Hepatocyte (in vitro differentiated cells): ENCODE data around the gene ARMC2. TPM values are rescaled to one million over a fixed set of nuclear protein-coding genes. Genes with fewer than 3 reads are reported as not detected.

Experiments
- DNase-seq: peaks from one replicate; pipeline ENCODE4 v3.0.0-alpha.2; 2016; ENCODE audit warnings: low spot score
- H2AFZ ChIP-seq: fragments of 200-600 bp; sonication (generic); 2 replicates; pipeline ENCODE4 v1.6.0; 2016; ENCODE audit warnings: antibody characterized with exemption, mild to moderate bottlenecking
- H3K27ac ChIP-seq: fragments of 200-600 bp; sonication (generic); 2 replicates; pipeline ENCODE4 v1.5.1; 2016; ENCODE audit warnings: mild to moderate bottlenecking
- H3K27me3 ChIP-seq: fragments of 200-600 bp; sonication (generic); 2 replicates; pipeline ENCODE4 v1.6.1; 2016
- H3K36me3 ChIP-seq: fragments of 200-600 bp; sonication (generic); replicated peaks from 2 replicates; pipeline ENCODE4 v1.5.1; 2016; ENCODE audit warnings: low read depth; ENCODE audit not compliant: insufficient read depth
- H3K4me1 ChIP-seq: fragments of 200-600 bp; sonication (generic); 2 replicates; pipeline ENCODE4 v1.5.1; 2016; ENCODE audit warnings: mild to moderate bottlenecking, moderate library complexity; ENCODE audit not compliant: insufficient read depth
- H3K4me2 ChIP-seq: fragments of 200-600 bp; sonication (generic); 2 replicates; pipeline ENCODE4 v1.6.0; 2016
- H3K4me3 ChIP-seq: fragments of 200-600 bp; sonication (generic); 2 replicates; pipeline ENCODE4 v1.5.1; 2016; ENCODE audit warnings: mild to moderate bottlenecking
- H3K79me2 ChIP-seq: fragments of 200-600 bp; sonication (generic); 2 replicates; pipeline ENCODE4 v1.6.0; 2017; ENCODE audit warnings: mild to moderate bottlenecking
- H3K9me2 ChIP-seq: fragments of 200-600 bp; sonication (generic); replicated peaks from 2 replicates; pipeline ENCODE4 v1.6.0; 2017; ENCODE audit warnings: mild to moderate bottlenecking; ENCODE audit not compliant: insufficient read depth
- H3K9me3 ChIP-seq: fragments of 200-600 bp; sonication (generic); 2 replicates; pipeline ENCODE4 v1.5.1; 2016; ENCODE audit warnings: low read depth, mild to moderate bottlenecking
- H4K20me1 ChIP-seq: fragments of 200-600 bp; sonication (generic); 2 replicates; pipeline ENCODE4 v1.6.0; 2016; ENCODE audit warnings: mild to moderate bottlenecking; ENCODE audit not compliant: insufficient read depth, poor library complexity, severe bottlenecking
- EZH2 ChIP-seq: fragments of 200-600 bp; sonication (generic); IDR thresholded peaks from 2 replicates; pipeline ENCODE4 v1.6.1; 2016; ENCODE audit warnings: antibody characterized with exemption, mild to moderate bottlenecking, borderline replicate concordance
- EZH2phosphoT487 ChIP-seq: fragments of 200-600 bp; sonication (generic); IDR thresholded peaks from one replicate; pipeline ENCODE4 v1.6.1; 2018; ENCODE audit warnings: antibody characterized with exemption, mild to moderate bottlenecking, low read depth, moderate library complexity; ENCODE audit not compliant: unreplicated experiment, severe bottlenecking
- WGBS: methylation state at CpG from one replicate; pipeline ENCODE4 v1.1.6; 2016; ENCODE audit warnings: low lambda C conversion rate; ENCODE audit errors: missing lambda C conversion rate; 5-methylcytosine and 5-hydroxymethylcytosine counted together
- polyA plus RNA-seq: library from polyadenylated mRNA; unstranded; fragments of >200 nt; fragmentation: Nextera tagmentation; extraction: Ambion mirVana; gene quantifications from 2 replicates; pipeline ENCODE4 v1.2.1, GENCODE V29; 2016
- total RNA-seq: library from RNA; depleted of rRNA; stranded (reverse); fragments of >200 nt; gene quantifications from 2 replicates; pipeline ENCODE4 v1.2.3, GENCODE V29; 2014
- TF ChIP-seq, protein P1 (sequence below): fragments of 200-600 bp; sonication (generic); IDR thresholded peaks from 2 replicates; pipeline ENCODE4 v1.5.1; 2016; ENCODE audit warnings: antibody characterized with exemption, mild to moderate bottlenecking; ENCODE audit not compliant: poor library complexity

ARMC2 gene
- total and polyA plus RNA-seq, 2 experiments from 2014 or later: 2.8 to 4.8 TPM

DNA sequence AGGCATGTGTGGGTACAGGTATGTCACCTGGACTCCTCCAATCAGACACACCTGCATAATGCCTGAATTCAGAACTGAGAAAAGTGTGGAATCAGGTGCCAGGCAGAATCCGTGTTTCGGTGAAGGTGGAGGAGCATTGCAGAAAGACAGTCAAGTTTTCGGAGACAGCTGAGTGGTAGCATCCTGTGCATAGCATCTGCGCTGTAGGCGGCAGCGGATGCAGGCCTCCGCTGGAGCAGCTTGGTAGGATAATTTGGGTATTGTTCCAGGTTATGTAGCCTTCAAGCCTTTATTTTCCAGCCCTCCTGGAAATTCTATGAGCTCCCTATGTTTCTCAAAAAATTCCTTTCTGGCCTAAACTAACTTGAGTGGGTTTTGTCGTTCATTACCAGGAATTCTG, 15.5 kb upstream of the ARMC2 start:
- H4K20me1 ChIP-seq: no peaks in the 10 kb centered on the region
- WGBS: 98% methylated on average over 8 of the region's 8 CpGs
- H3K4me1 ChIP-seq: peaks cover 2% of the 10 kb centered on the region
- H3K27me3 ChIP-seq: no peaks in the 10 kb centered on the region
- no peak for DNase-seq
- H3K79me2 ChIP-seq: no peaks in the 10 kb centered on the region
- H3K4me2 ChIP-seq: no peak overlapping the region
- no peak overlapping the region for H3K27ac ChIP-seq
- no peaks in the 10 kb centered on the region for H3K9me2 ChIP-seq
- TF ChIP-seq EZH2: no peak
- no peak for TF ChIP-seq EZH2phosphoT487
- TF ChIP-seq, protein P1, sequence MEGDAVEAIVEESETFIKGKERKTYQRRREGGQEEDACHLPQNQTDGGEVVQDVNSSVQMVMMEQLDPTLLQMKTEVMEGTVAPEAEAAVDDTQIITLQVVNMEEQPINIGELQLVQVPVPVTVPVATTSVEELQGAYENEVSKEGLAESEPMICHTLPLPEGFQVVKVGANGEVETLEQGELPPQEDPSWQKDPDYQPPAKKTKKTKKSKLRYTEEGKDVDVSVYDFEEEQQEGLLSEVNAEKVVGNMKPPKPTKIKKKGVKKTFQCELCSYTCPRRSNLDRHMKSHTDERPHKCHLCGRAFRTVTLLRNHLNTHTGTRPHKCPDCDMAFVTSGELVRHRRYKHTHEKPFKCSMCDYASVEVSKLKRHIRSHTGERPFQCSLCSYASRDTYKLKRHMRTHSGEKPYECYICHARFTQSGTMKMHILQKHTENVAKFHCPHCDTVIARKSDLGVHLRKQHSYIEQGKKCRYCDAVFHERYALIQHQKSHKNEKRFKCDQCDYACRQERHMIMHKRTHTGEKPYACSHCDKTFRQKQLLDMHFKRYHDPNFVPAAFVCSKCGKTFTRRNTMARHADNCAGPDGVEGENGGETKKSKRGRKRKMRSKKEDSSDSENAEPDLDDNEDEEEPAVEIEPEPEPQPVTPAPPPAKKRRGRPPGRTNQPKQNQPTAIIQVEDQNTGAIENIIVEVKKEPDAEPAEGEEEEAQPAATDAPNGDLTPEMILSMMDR: no peak
- H3K4me3 ChIP-seq: no peak overlapping the region
- no peaks in the 10 kb centered on the region for H3K9me3 ChIP-seq
- no peaks in the 10 kb centered on the region for H3K36me3 ChIP-seq
- H2AFZ ChIP-seq: no peak overlapping the region

GRCh38 chr6:108835218-108835850, 12.9 kb upstream of the ARMC2 start:
- 31% methylated on average over 4 of the region's 4 CpGs for WGBS
- peak overlapping the region; percentile 41 for H2AFZ ChIP-seq
- no peak overlapping the region for H3K4me3 ChIP-seq
- H4K20me1 ChIP-seq: no peaks in the 10 kb centered on the region
- no peaks in the 10 kb centered on the region for H3K79me2 ChIP-seq
- peaks cover 8% of the 10 kb centered on the region for H3K4me1 ChIP-seq
- H3K9me2 ChIP-seq: no peaks in the 10 kb centered on the region
- no peak for TF ChIP-seq EZH2
- TF ChIP-seq, protein P1: peak; percentile 78
- no peak for TF ChIP-seq EZH2phosphoT487
- no peak overlapping the region for H3K27ac ChIP-seq
- no peaks in the 10 kb centered on the region for H3K9me3 ChIP-seq
- H3K4me2 ChIP-seq: no peak overlapping the region
- no peaks in the 10 kb centered on the region for H3K27me3 ChIP-seq
- peak; percentile 90 for DNase-seq
- no peaks in the 10 kb centered on the region for H3K36me3 ChIP-seq

DNA sequence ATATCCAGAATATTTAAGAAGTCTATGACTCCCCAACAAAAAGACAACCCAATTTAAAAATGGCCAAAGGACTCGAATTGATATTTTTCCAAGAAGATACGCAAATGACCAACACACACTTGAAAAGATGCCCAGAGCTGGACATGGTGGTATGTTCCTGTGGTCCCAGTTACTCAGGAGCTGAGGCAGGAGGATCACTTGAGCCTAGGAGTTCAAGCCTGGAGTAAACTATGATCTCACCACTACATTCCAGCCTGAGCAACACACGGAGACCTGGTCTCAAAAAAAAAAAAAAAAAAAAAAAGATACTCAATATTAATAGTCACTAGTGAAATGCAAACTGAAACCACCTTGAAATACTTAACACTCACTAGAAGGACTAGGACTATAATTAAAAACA, 12.2 kb upstream of the ARMC2 start:
- Histone ChIP-seq H3K79me2 (no peaks in the 10 kb centered on the region), H4K20me1 (no peaks in the 10 kb centered on the region), H3K4me2 (no peak overlapping the region), H3K27ac (no peak overlapping the region), H3K4me1 (peaks cover 8% of the 10 kb centered on the region), H3K36me3 (no peaks in the 10 kb centered on the region), H3K9me3 (no peaks in the 10 kb centered on the region), H3K27me3 (no peaks in the 10 kb centered on the region), H3K9me2 (no peaks in the 10 kb centered on the region), H2AFZ (no peak overlapping the region), H3K4me3 (no peak overlapping the region)
- no peak for DNase-seq
- TF ChIP-seq, protein P1: no peak
- TF ChIP-seq EZH2: no peak
- 84% methylated on average over 3 of the region's 3 CpGs for WGBS
